Astrocyte of the cerebellum (primary cell): ENCODE results near the gene PCCA.

Source experiments
- DNase-seq: peaks from one replicate; pipeline ENCODE4 v3.0.0-alpha.2; 2011; ENCODE audit warnings: low read depth
- H3K4me3 ChIP-seq: 2 replicates; pipeline ENCODE4 v1.5.1; 2011; ENCODE audit warnings: mild to moderate bottlenecking, low read depth, low read length, moderate library complexity
- CTCF ChIP-seq: IDR thresholded peaks from 2 replicates; pipeline ENCODE4 v1.5.1; 2012; ENCODE audit warnings: low read length, low read depth, moderate library complexity, mild to moderate bottlenecking; ENCODE audit errors: missing control alignments
- in situ Hi-C: cut with HindIII; loops from 2 replicates; pipeline ENCODE4 v1.10.0; 2017; ENCODE audit warnings: low sequenced_read_pairs

Gene PCCA

GRCh38 chr13:100518394-100519062 lies 429.6 kb downstream of the PCCA start:
- no peak overlapping the region for H3K4me3 ChIP-seq
- no peak for TF ChIP-seq CTCF
- in situ Hi-C loops: loop anchor here (10.0 kb wide), 1 partner anchor 534 kb away; the partner anchor contains the start of gene ZIC2
- DNase-seq: no peak

GRCh38 chr13:100519626-100520025 lies 430.7 kb downstream of the PCCA start:
- H3K4me3 ChIP-seq: no peak overlapping the region
- no peak for TF ChIP-seq CTCF
- no peak for DNase-seq
- in situ Hi-C loops: loop anchor here (10.0 kb wide), 1 partner anchor 535 kb away; the partner anchor contains the start of gene ZIC2

- DNase-seq: no peak
- no peak overlapping the region for H3K4me3 ChIP-seq
- in situ Hi-C loops: no loop called here
- TF ChIP-seq CTCF: no peak
These were observed 432.3 kb downstream of the PCCA start for GRCh38 chr13:100520936-100521850.

GRCh38 chr13:100521851-100522617 lies 433.1 kb downstream of the PCCA start:
- no peak overlapping the region for H3K4me3 ChIP-seq
- TF ChIP-seq CTCF: no peak
- in situ Hi-C loops: no loop called here
- no peak for DNase-seq

GRCh38 chr13:100522618-100523309 lies 433.9 kb downstream of the PCCA start:
- in situ Hi-C loops: no loop called here
- no peak for TF ChIP-seq CTCF
- H3K4me3 ChIP-seq: no peak overlapping the region
- DNase-seq: no peak

- no peak overlapping the region for H3K4me3 ChIP-seq
- no peak for DNase-seq
- TF ChIP-seq CTCF: no peak
- in situ Hi-C loops: no loop called here
These were observed 434.5 kb downstream of the PCCA start for GRCh38 chr13:100523411-100523810.
